ENCODE results near the gene DENND11. TPM values are rescaled to one million over a fixed set of nuclear protein-coding genes. Genes with fewer than 3 reads are reported as not detected.

The DENND11 gene
- total and polyA plus RNA-seq, 8 donors = 5.8 to 80.2 (median 13.9) TPM

- Histone ChIP-seq H3K36me3 (peaks cover 0 to 4% (median 0%) of the 10 kb centered on the region in 4 donors), H3K4me3 (no peak overlapping the region), H3K9me3 (no peaks in the 10 kb centered on the region), H3K27me3 (no peaks in the 10 kb centered on the region), H3K4me1 (no peaks in the 10 kb centered on the region), H3K27ac (no peak overlapping the region)
- intact Hi-C loops (cut with DNase I; ENCODE audit: low total_unique reads) = no loop called here
- WGBS, 5 donors = 65 to 73% (median 69%) methylated on average over 6 of the region's 6 CpGs
- no peak for DNase-seq
- TF ChIP-seq POLR2A (IDR thresholded peaks at IDR 0.05) = no peak
- TF ChIP-seq POLR2AphosphoS5 (IDR thresholded peaks at IDR 0.05) = no peak
- TF ChIP-seq EP300 (IDR thresholded peaks at IDR 0.05) = no peak
- no peak for TF ChIP-seq CTCF (IDR thresholded peaks at IDR 0.05)
Measured at GRCh38 chr7:141715794-141716689, 14.1 kb upstream of the DENND11 start.

DNA sequence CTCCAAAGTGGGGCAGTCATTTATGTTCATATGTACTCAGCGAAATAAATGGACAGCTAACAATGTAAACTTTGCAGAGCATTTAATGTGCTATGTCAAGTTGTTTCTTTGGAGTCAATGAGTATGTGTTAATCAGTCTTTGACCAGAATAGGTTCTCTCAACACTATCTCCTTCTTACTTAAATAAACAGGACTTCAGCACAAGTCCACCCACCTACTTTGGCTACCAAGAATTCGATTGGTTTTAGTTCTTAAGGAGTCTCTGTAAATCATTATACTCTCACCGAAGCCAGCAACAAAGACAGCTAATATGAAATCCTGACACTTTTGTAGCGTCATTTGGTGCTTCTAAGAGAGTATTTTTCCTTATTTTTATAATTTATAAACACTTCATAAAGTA lies 13.1 kb upstream of the DENND11 start:
- no peak overlapping the region for H3K27ac ChIP-seq
- H3K4me1 ChIP-seq = no peaks in the 10 kb centered on the region
- peaks cover 0 to 4% (median 0%) of the 10 kb centered on the region in 4 donors for H3K36me3 ChIP-seq
- TF ChIP-seq POLR2A (IDR thresholded peaks at IDR 0.05) (no peak), EP300 (IDR thresholded peaks at IDR 0.05) (no peak), CTCF (IDR thresholded peaks at IDR 0.05) (no peak)
- no peaks in the 10 kb centered on the region for H3K27me3 ChIP-seq
- 48 to 65% (median 50%) methylated on average over 4 of the region's 4 CpGs for WGBS, 5 donors
- no peak overlapping the region for H3K4me3 ChIP-seq
- no peak for DNase-seq
- H3K9me3 ChIP-seq = no peaks in the 10 kb centered on the region
- intact Hi-C loops (cut with DNase I; ENCODE audit: low total_unique reads) = no loop called here

GRCh38 chr7:141714571-141714970 lies 12.6 kb upstream of the DENND11 start:
- intact Hi-C loops (cut with DNase I; ENCODE audit: low total_unique reads) = no loop called here
- 69 to 81% (median 78%) methylated on average over 2 of the region's 2 CpGs for WGBS, 5 donors
- Histone ChIP-seq H3K27me3 (no peaks in the 10 kb centered on the region), H3K36me3 (peaks cover 0 to 4% (median 0%) of the 10 kb centered on the region in 4 donors), H3K9me3 (no peaks in the 10 kb centered on the region), H3K27ac (no peak overlapping the region), H3K4me1 (no peaks in the 10 kb centered on the region), H3K4me3 (no peak overlapping the region)
- TF ChIP-seq EP300 (IDR thresholded peaks at IDR 0.05) (no peak), POLR2AphosphoS5 (IDR thresholded peaks at IDR 0.05) (no peak)
- DNase-seq = no peak

DNA sequence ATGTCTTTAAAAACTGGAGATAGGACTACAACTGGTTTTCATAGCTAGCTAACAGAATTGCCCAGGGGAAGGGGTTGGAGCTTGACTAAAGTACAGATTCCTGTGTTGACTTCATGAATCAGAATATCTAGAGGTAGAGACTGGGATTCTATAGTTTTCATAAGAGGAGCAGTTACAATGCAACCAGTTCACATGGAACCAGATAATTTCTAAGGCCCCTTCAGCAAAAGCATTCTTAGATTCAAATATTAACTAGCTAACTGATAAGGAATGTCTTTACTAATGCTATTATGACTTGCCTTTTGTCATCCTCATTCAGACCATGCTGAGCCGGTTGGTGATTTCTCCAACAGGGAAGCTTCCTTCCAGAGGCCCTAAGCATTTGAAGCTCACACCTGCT lies 11.9 kb upstream of the DENND11 start:
- Histone ChIP-seq H3K27me3 (no peaks in the 10 kb centered on the region), H3K9me3 (no peaks in the 10 kb centered on the region), H3K36me3 (peaks cover 0 to 4% (median 0%) of the 10 kb centered on the region in 4 donors), H3K4me1 (no peaks in the 10 kb centered on the region), H3K27ac (no peak overlapping the region), H3K4me3 (no peak overlapping the region)
- intact Hi-C loops (cut with DNase I; ENCODE audit: low total_unique reads) = no loop called here
- no peak for TF ChIP-seq POLR2A (IDR thresholded peaks at IDR 0.05)
- TF ChIP-seq EP300 (IDR thresholded peaks at IDR 0.05) = no peak
- no peak for TF ChIP-seq POLR2AphosphoS5 (IDR thresholded peaks at IDR 0.05)
- TF ChIP-seq CTCF (IDR thresholded peaks at IDR 0.05) = no peak
- 71 to 95% (median 91%) methylated on average over 1 of the region's 1 CpG for WGBS, 5 donors
- DNase-seq = no peak

Data from stomach (tissue), 9 donors.